SK-N-SH (cell line): ENCODE results near the gene TP53BP2. TPM values are rescaled to one million over a fixed set of nuclear protein-coding genes. Genes with fewer than 3 reads are reported as not detected.
A peak's percentile ranks its signal among the peaks of the same experiment; 100 is the strongest.

Experiments
- CTCF ChIA-PET: fragments of 300-600, 350-600 bp; formaldehyde crosslinking; extraction: SDS; loops from one replicate; lab custom pipeline; 2021; lab: Yijun Ruan, JAX
- POLR2A ChIA-PET: fragments of 350-600 bp; sonication (Branson Sonifier 250); formaldehyde crosslinking; extraction: SDS; loops from one replicate; lab custom pipeline; 2020; ENCODE audit warnings: antibody characterized with exemption, inconsistent platforms; lab: Yijun Ruan, JAX
- DNase-seq: peaks from one replicate; pipeline ENCODE4 v3.0.0; 2012
- H2AFZ ChIP-seq: fragments of 200-600 bp; sonication (generic); 2 replicates; pipeline ENCODE4 v1.8.1; 2016; ENCODE audit warnings: antibody characterized with exemption, mild to moderate bottlenecking, low read depth
- H3F3A ChIP-seq: fragments of 200-600 bp; sonication (generic); replicated peaks from 2 replicates; pipeline ENCODE3; 2016; ENCODE audit warnings: antibody characterized with exemption, mild to moderate bottlenecking; ENCODE audit not compliant: insufficient read depth
- H3K27ac ChIP-seq, 2 experiments: fragments of 200-500 bp in 1 of 2; fragments of 200-600 bp in 1 of 2; sonication (Bioruptor generic) in 1 of 2; sonication (generic), shearing (Covaris generic) in 1 of 2; 2 replicates each; pipeline versions ENCODE4 v1.5.1 to v1.6.1; 2014 to 2016; ENCODE audit warnings: low read depth in 2 of 2, inconsistent platforms in 1 of 2, low read length in 1 of 2, mild to moderate bottlenecking in 1 of 2, mixed read lengths in 1 of 2
- H3K27me3 ChIP-seq: fragments of 200-600 bp; sonication (generic), shearing (Covaris generic); 2 replicates; pipeline ENCODE4 v1.6.1; 2016; ENCODE audit warnings: mixed run types; ENCODE audit not compliant: insufficient read depth
- H3K36me3 ChIP-seq, 2 experiments: fragments of 200-500 bp in 1 of 2; fragments of 200-600 bp in 1 of 2; sonication (Bioruptor generic) in 1 of 2; sonication (generic) in 1 of 2; replicated peaks in 1 of 2; 2 replicates each; pipeline versions ENCODE3 to v1.5.1; 2014 to 2016; ENCODE audit warnings: low read length in 1 of 2, mild to moderate bottlenecking in 1 of 2; ENCODE audit not compliant: insufficient read depth in 2 of 2, control insufficient read depth in 1 of 2
- H3K4me1 ChIP-seq, 2 experiments: fragments of 200-500 bp in 1 of 2; fragments of 200-600 bp in 1 of 2; sonication (Bioruptor generic) in 1 of 2; sonication (generic), shearing (Covaris generic) in 1 of 2; 2 replicates each; pipeline versions ENCODE4 v1.5.1 to v1.6.1; 2014 to 2016; ENCODE audit warnings: low read depth in 1 of 2, low read length in 1 of 2, mixed run types in 1 of 2; ENCODE audit not compliant: insufficient read depth in 2 of 2, control insufficient read depth in 1 of 2
- H3K4me2 ChIP-seq: fragments of 200-600 bp; sonication (generic), shearing (Covaris generic); 2 replicates; pipeline ENCODE4 v1.6.1; 2017; ENCODE audit warnings: mixed run types
- H3K4me3 ChIP-seq, 2 experiments: fragments of 200-500 bp in 1 of 2; fragments of 200-600 bp in 1 of 2; sonication (Bioruptor generic) in 1 of 2; sonication (generic), shearing (Covaris generic) in 1 of 2; 2 replicates each; pipeline versions ENCODE4 v1.5.1 to v1.8.1; 2014 to 2016; ENCODE audit warnings: low read depth in 2 of 2, inconsistent platforms in 1 of 2, low read length in 1 of 2, mild to moderate bottlenecking in 1 of 2, mixed read lengths in 1 of 2, moderate library complexity in 1 of 2
- H3K79me2 ChIP-seq: fragments of 200-600 bp; sonication (generic); 2 replicates; pipeline ENCODE4 v1.8.1; 2017; ENCODE audit warnings: mild to moderate bottlenecking; ENCODE audit not compliant: insufficient read depth
- H3K9ac ChIP-seq: fragments of 200-600 bp; sonication (generic); 2 replicates; pipeline ENCODE4 v1.6.1; 2017; ENCODE audit warnings: mixed run types
- H3K9me2 ChIP-seq: fragments of 200-600 bp; sonication (generic); 2 replicates; pipeline ENCODE4 v1.6.1; 2017; ENCODE audit warnings: mixed run types
- H3K9me3 ChIP-seq: fragments of 200-600 bp; sonication (generic); 2 replicates; pipeline ENCODE4 v1.6.1; 2017; ENCODE audit warnings: mixed run types, mild to moderate bottlenecking, moderate library complexity
- H4K20me1 ChIP-seq: fragments of 200-600 bp; sonication (generic); 2 replicates; pipeline ENCODE4 v1.6.1; 2017; ENCODE audit warnings: mild to moderate bottlenecking, mixed run types; ENCODE audit not compliant: insufficient read depth
- CTCF ChIP-seq: fragments of 200-600 bp; sonication (generic); IDR thresholded peaks from 2 replicates; pipeline ENCODE4 v1.6.1; 2017; ENCODE audit warnings: antibody characterized with exemption, mild to moderate bottlenecking, moderate library complexity
- EP300 ChIP-seq, 2 experiments: IDR thresholded peaks; 2 replicates each; pipeline versions ENCODE4 v1.4.0 to v1.6.1; 2012; ENCODE audit warnings: borderline replicate concordance in 1 of 2, low read depth in 1 of 2, low read length in 1 of 2
- FOSL2 ChIP-seq: IDR thresholded peaks from 2 replicates; pipeline ENCODE4 v1.4.0; 2012; ENCODE audit warnings: low read depth, mild to moderate bottlenecking, moderate library complexity, borderline replicate concordance
- FOXJ3 ChIP-seq: sonication (generic); formaldehyde crosslinking; IDR thresholded peaks from 2 replicates; pipeline ENCODE4 v1.5.1; 2020; ENCODE audit warnings: mild to moderate bottlenecking, missing genetic modification reagents
- FOXM1 ChIP-seq: IDR thresholded peaks from 2 replicates; pipeline ENCODE4 v1.4.0; 2012; ENCODE audit warnings: low read depth, mild to moderate bottlenecking
- JUND ChIP-seq: IDR thresholded peaks from 2 replicates; pipeline ENCODE4 v1.4.0; 2012
- MAX ChIP-seq: IDR thresholded peaks from 2 replicates; pipeline ENCODE4 v1.4.0; 2012; ENCODE audit warnings: low read depth
- MEF2A ChIP-seq: IDR thresholded peaks from 2 replicates; pipeline ENCODE4 v1.4.0; 2012; ENCODE audit warnings: low read depth, borderline replicate concordance
- MXI1 ChIP-seq: IDR thresholded peaks from 2 replicates; pipeline ENCODE4 v1.6.1; 2012; ENCODE audit warnings: mild to moderate bottlenecking, low read depth, low read length, improper control_type of control experiment
- RAD21 ChIP-seq: IDR thresholded peaks from 2 replicates; pipeline ENCODE4 v1.6.1; 2012; ENCODE audit warnings: mild to moderate bottlenecking, low read length
- REST ChIP-seq: IDR thresholded peaks from 2 replicates; pipeline ENCODE4 v1.6.1; 2012; ENCODE audit warnings: mild to moderate bottlenecking, low read depth, low read length, moderate library complexity
- RXRA ChIP-seq: IDR thresholded peaks from 2 replicates; pipeline ENCODE4 v1.4.0; 2012; ENCODE audit warnings: low read depth, mild to moderate bottlenecking, borderline replicate concordance
- TAF1 ChIP-seq: IDR thresholded peaks from 2 replicates; pipeline ENCODE4 v1.6.1; 2012; ENCODE audit warnings: low read depth, mild to moderate bottlenecking, low read length, moderate library complexity, borderline replicate concordance
- TCF12 ChIP-seq: IDR thresholded peaks from 2 replicates; pipeline ENCODE4 v1.4.0; 2012
- USF1 ChIP-seq: IDR thresholded peaks from 2 replicates; pipeline ENCODE4 v1.4.0; 2012; ENCODE audit warnings: low read depth, borderline replicate concordance
- YY1 ChIP-seq: IDR thresholded peaks from 2 replicates; pipeline ENCODE4 v1.4.0; 2012; ENCODE audit warnings: low read depth, mild to moderate bottlenecking
- ZBTB33 ChIP-seq: IDR thresholded peaks from 2 replicates; pipeline ENCODE4 v1.4.0; 2012; ENCODE audit warnings: low read depth, borderline replicate concordance
- WGBS: methylation state at CpG from one replicate; pipeline ENCODE4 v1.1.6; 2017; ENCODE audit warnings: low lambda C conversion rate; 5-methylcytosine and 5-hydroxymethylcytosine counted together
- polyA plus RNA-seq, 3 experiments: library from polyadenylated mRNA; depleted of rRNA; stranded (reverse); fragments of >200 nt; gene quantifications; 2 replicates each; pipeline ENCODE4 v1.2.3, GENCODE V29; 2012

TP53BP2 gene
- polyA plus RNA-seq, 1 of the 3 experiments (the other 2 are of a cell fraction): 11.4 TPM

- Histone ChIP-seq H4K20me1 (peaks cover 39% of the 10 kb centered on the region), H3K4me3 (no peak overlapping the region; a peak in 1 of 4 replicates), H3K9me2 (no peaks in the 10 kb centered on the region), H3K27me3 (no peaks in the 10 kb centered on the region), H3K9me3 (no peaks in the 10 kb centered on the region), H3K79me2 (peaks cover 98% of the 10 kb centered on the region), H3K4me1 (peaks cover 52 to 56% of the 10 kb centered on the region in 2 experiments), H3K27ac (peak overlapping the region; percentile 90 to 91), H3F3A (peaks cover 34% of the 10 kb centered on the region), H3K4me2 (peak overlapping the region; percentile 38), H2AFZ (no peak overlapping the region), H3K36me3 (peaks cover 18 to 27% of the 10 kb centered on the region in 2 experiments), H3K9ac (peak overlapping the region; percentile 51; the same call in 1 of the 2 replicates)
- no peak for DNase-seq
- POLR2A ChIA-PET: interaction anchor here (0.6 kb wide), 1 partner anchor 564 kb away, joined by 3 read pairs; no protein-coding TSS in a partner anchor
- TF ChIP-seq FOSL2: no peak
- TF ChIP-seq MAX: 0 out of 2 replicates have a peak, but pooled peaks have one; percentile 7
- TF ChIP-seq TCF12: peak; percentile 49
- CTCF ChIA-PET: interaction anchor here (5.7 kb wide), 1 partner anchor 19 kb away, joined by 45 read pairs; no protein-coding TSS in a partner anchor
- 60% methylated on average over 4 of the region's 4 CpGs for WGBS
Measured at GRCh38 chr1:223730479-223731132, 115.1 kb downstream of the TP53BP2 start.

GRCh38 chr1:223729906-223730305 lies 115.8 kb downstream of the TP53BP2 start:
- H3K27me3 ChIP-seq: no peaks in the 10 kb centered on the region
- H3F3A ChIP-seq: peaks cover 39% of the 10 kb centered on the region
- peaks cover 21 to 27% of the 10 kb centered on the region in 2 experiments for H3K36me3 ChIP-seq
- H3K27ac ChIP-seq: peak overlapping the region; percentile 51 to 91; a peak in 3 of 4 replicates
- H3K9ac ChIP-seq: no peak overlapping the region
- peaks cover 52 to 56% of the 10 kb centered on the region in 2 experiments for H3K4me1 ChIP-seq
- H3K79me2 ChIP-seq: peaks cover 98% of the 10 kb centered on the region
- no peak for DNase-seq
- ChIA-PET CTCF (interaction anchor here (5.7 kb wide), 1 partner anchor 20 kb away, joined by 45 read pairs; no protein-coding TSS in a partner anchor), POLR2A (interaction anchor here (0.6 kb wide), 1 partner anchor 565 kb away, joined by 3 read pairs; no protein-coding TSS in a partner anchor)
- H3K4me2 ChIP-seq: no peak overlapping the region; the same call in 1 of the 2 replicates
- H3K4me3 ChIP-seq: no peak overlapping the region
- no peaks in the 10 kb centered on the region for H3K9me2 ChIP-seq
- no peaks in the 10 kb centered on the region for H3K9me3 ChIP-seq
- 93% methylated on average over 4 of the region's 4 CpGs for WGBS
- no peak overlapping the region for H2AFZ ChIP-seq
- H4K20me1 ChIP-seq: peaks cover 39% of the 10 kb centered on the region
- TF ChIP-seq ZBTB33 (no peak), EP300 (IDR thresholded peaks at IDR 0.05; ENCODE audit: borderline replicate concordance in 1 of 2, low read depth in 1 of 2, low read length in 1 of 2) (no peak), MAX (no peak), MEF2A (no peak), TCF12 (no peak), USF1 (no peak), TAF1 (no peak), REST (no peak), RAD21 (no peak), MXI1 (no peak), JUND (no peak), YY1 (no peak), FOXM1 (no peak), RXRA (no peak), FOXJ3 (CRISPR knock-in tag) (no peak), CTCF (no peak)
